Liver (tissue), 3 donors: ENCODE data around the gene TOM1L2.

Experiments used
- RAD21 ChIP-seq, 2 donors: IDR thresholded peaks; 2 replicates each; pipeline ENCODE4 v1.6.1; 2016; ENCODE audit warnings: antibody characterized with exemption in 2 of 2, mild to moderate bottlenecking in 2 of 2
- RXRA ChIP-seq, 2 donors: IDR thresholded peaks; 2 replicates each; pipeline ENCODE4 v1.6.1; 2017 to 2018; ENCODE audit warnings: antibody characterized with exemption in 2 of 2, mild to moderate bottlenecking in 1 of 2
- TAF1 ChIP-seq: conservative IDR thresholded peaks from 2 replicates; pipeline ENCODE4 v1.6.1; 2016; ENCODE audit warnings: antibody characterized with exemption, mild to moderate bottlenecking
- YY1 ChIP-seq: IDR thresholded peaks from 2 replicates; pipeline ENCODE4 v1.6.1; 2016; ENCODE audit warnings: antibody characterized with exemption, mild to moderate bottlenecking
- TF ChIP-seq, protein P1 (sequence below): IDR thresholded peaks from 2 replicates; pipeline ENCODE4 v1.6.1; 2016; ENCODE audit warnings: antibody characterized with exemption
- TF ChIP-seq, protein P2 (sequence below): fragments of 150-350 bp; IDR thresholded peaks from 2 replicates; pipeline ENCODE4 v1.5.1; 2017; ENCODE audit warnings: improper control_type of control experiment, low read depth, low read length; ENCODE audit not compliant: missing input control
- donor health status: healthy.
- donor health status: healthy.

DNA sequence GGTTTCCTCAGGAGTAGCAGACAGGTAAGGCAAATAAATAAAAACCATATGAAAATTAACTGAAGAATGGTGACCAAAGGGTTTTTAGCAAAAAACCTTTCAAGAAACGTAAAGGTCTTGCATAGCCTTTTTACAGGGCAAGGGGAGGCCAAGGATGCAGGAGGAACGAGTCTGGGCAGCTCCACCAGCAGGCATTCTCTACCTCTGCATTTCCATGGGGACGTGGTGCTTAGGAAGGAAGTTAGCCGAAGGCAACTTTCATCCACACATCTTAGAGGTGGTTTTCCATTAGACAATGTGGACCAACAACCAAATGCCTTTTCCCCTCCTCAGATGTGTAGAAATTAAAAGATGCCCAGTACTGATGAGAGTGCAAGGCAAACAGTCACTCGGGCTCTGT is 20.7 kb downstream of the TOM1L2 start:
- TF ChIP-seq, protein P1, sequence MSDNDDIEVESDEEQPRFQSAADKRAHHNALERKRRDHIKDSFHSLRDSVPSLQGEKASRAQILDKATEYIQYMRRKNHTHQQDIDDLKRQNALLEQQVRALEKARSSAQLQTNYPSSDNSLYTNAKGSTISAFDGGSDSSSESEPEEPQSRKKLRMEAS, result no peak
- TF ChIP-seq, protein P2, sequence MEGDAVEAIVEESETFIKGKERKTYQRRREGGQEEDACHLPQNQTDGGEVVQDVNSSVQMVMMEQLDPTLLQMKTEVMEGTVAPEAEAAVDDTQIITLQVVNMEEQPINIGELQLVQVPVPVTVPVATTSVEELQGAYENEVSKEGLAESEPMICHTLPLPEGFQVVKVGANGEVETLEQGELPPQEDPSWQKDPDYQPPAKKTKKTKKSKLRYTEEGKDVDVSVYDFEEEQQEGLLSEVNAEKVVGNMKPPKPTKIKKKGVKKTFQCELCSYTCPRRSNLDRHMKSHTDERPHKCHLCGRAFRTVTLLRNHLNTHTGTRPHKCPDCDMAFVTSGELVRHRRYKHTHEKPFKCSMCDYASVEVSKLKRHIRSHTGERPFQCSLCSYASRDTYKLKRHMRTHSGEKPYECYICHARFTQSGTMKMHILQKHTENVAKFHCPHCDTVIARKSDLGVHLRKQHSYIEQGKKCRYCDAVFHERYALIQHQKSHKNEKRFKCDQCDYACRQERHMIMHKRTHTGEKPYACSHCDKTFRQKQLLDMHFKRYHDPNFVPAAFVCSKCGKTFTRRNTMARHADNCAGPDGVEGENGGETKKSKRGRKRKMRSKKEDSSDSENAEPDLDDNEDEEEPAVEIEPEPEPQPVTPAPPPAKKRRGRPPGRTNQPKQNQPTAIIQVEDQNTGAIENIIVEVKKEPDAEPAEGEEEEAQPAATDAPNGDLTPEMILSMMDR, result no peak
- TF ChIP-seq RAD21 (IDR thresholded peaks at IDR 0.05), result no peak
- TF ChIP-seq RXRA (IDR thresholded peaks at IDR 0.05), result no peak
- no peak for TF ChIP-seq TAF1
- no peak for TF ChIP-seq YY1
